AG04450 (cell line): ENCODE measurements around the gene DHCR7. TPM values are rescaled to one million over a fixed set of nuclear protein-coding genes. Genes with fewer than 3 reads are reported as not detected.

Experiments
- CTCF ChIA-PET: fragments of 300-600, 350-600 bp; formaldehyde crosslinking; extraction: SDS; loops from one replicate; lab custom pipeline; 2022; ENCODE audit warnings: antibody characterized with exemption, inconsistent platforms; lab: Charles Lee
- POLR2A ChIA-PET: fragments of 350-600 bp; formaldehyde crosslinking; extraction: SDS; loops from one replicate; lab custom pipeline; 2021; ENCODE audit warnings: antibody characterized with exemption, inconsistent platforms; lab: Yijun Ruan, JAX
- DNase-seq: peaks from one replicate; pipeline ENCODE4 v3.0.0-alpha.2; 2011; ENCODE audit warnings: low read depth, low spot score
- H3K27ac ChIP-seq: one replicate; pipeline ENCODE4 v1.5.1; 2012; ENCODE audit warnings: low read depth, low read length, control low read depth
- H3K27me3 ChIP-seq: one replicate; pipeline ENCODE4 v1.6.0; 2012; ENCODE audit warnings: low read length; ENCODE audit not compliant: control insufficient read depth, insufficient read depth
- H3K4me3 ChIP-seq: 2 replicates; pipeline ENCODE4 v1.5.1; 2011; ENCODE audit warnings: mild to moderate bottlenecking, low read depth, low read length, control low read depth
- H3K9me3 ChIP-seq: 2 replicates; pipeline ENCODE4 v1.5.1; 2012; ENCODE audit warnings: low read length; ENCODE audit not compliant: control insufficient read depth, insufficient read depth
- polyA plus RNA-seq: library from polyadenylated mRNA; depleted of rRNA; stranded (reverse); fragments of >200 nt; gene quantifications from 2 replicates; pipeline ENCODE4 v1.2.3, GENCODE V29; 2011
- TF ChIP-seq, protein P1 (sequence below): IDR thresholded peaks from 2 replicates; pipeline ENCODE4 v1.5.1; 2011; ENCODE audit warnings: low read depth, low read length, control low read depth, inconsistent platforms

Gene DHCR7
- polyA plus RNA-seq, 1 experiment, result 40.2 TPM

DNA sequence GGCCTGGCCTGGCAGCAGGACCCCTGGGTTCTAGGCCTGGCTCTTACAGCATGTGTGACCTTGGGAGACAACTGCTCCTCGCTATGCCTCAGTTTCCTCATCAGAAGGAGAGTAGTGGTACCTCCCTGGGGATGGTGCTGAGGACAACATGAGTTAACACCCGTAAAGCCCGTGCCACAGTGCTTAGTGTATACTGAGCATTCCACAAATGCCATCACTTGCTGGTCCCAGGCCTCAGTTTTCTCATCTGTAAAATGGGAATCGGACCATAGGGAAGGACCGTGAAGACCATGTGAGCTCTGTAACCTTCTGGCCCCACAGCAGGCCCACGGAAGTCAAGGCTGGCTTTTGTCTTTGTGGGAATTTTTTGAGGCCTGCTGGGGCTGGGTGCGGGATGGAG is 52.4 kb downstream of the DHCR7 start:
- peaks cover 5% of the 10 kb centered on the region for H3K27me3 ChIP-seq
- no peaks in the 10 kb centered on the region; the same call in 1 of the 2 replicates for H3K9me3 ChIP-seq
- H3K27ac ChIP-seq, result no peak overlapping the region
- ChIA-PET POLR2A (no interaction called here), CTCF (no interaction called here)
- TF ChIP-seq, protein P1, sequence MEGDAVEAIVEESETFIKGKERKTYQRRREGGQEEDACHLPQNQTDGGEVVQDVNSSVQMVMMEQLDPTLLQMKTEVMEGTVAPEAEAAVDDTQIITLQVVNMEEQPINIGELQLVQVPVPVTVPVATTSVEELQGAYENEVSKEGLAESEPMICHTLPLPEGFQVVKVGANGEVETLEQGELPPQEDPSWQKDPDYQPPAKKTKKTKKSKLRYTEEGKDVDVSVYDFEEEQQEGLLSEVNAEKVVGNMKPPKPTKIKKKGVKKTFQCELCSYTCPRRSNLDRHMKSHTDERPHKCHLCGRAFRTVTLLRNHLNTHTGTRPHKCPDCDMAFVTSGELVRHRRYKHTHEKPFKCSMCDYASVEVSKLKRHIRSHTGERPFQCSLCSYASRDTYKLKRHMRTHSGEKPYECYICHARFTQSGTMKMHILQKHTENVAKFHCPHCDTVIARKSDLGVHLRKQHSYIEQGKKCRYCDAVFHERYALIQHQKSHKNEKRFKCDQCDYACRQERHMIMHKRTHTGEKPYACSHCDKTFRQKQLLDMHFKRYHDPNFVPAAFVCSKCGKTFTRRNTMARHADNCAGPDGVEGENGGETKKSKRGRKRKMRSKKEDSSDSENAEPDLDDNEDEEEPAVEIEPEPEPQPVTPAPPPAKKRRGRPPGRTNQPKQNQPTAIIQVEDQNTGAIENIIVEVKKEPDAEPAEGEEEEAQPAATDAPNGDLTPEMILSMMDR, result no peak
- no peak for DNase-seq
- no peak overlapping the region for H3K4me3 ChIP-seq

DNA sequence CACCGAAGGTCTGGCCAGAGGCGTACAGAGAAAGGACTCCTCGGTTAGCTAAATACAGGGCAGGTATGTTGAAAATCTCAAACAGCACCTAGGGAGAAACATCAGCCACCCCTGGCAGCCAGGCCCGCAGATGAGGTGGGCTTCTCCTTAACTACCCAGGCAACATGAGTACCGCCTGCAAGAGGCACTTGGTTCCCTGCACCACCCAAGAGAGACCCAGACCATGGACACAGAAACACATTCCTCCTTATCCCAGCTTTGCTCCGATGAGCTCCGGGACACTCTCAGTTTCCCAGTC is 53.0 kb downstream of the DHCR7 start:
- POLR2A ChIA-PET, result no interaction called here
- Histone ChIP-seq H3K27ac (no peak overlapping the region), H3K4me3 (no peak overlapping the region), H3K27me3 (peaks cover 5% of the 10 kb centered on the region), H3K9me3 (no peaks in the 10 kb centered on the region; the same call in 1 of the 2 replicates)
- TF ChIP-seq, protein P1, result no peak
- DNase-seq, result no peak
- CTCF ChIA-PET, result no interaction called here

DNA sequence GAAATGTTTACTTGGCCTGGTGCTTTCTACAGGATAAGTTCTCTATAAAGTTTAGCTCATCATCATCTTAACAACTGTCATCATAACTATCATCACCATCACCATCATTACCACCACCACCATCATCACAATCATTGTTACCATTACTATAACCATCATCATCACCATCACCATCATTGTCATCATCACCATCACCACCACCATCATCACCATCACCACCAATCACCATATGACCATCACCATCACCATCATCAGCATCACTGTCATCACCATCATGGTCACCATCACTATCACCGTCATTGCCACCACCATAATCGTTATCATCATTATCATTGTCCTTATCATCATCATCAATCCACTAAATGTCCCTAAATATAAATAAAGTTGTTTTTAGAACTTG is 54.9 kb downstream of the DHCR7 start:
- no peaks in the 10 kb centered on the region; the same call in 1 of the 2 replicates for H3K9me3 ChIP-seq
- POLR2A ChIA-PET, result no interaction called here
- DNase-seq, result no peak
- H3K27ac ChIP-seq, result no peak overlapping the region
- TF ChIP-seq, protein P1, result no peak
- H3K4me3 ChIP-seq, result no peak overlapping the region
- CTCF ChIA-PET, result no interaction called here
- peaks cover 9% of the 10 kb centered on the region for H3K27me3 ChIP-seq

DNA sequence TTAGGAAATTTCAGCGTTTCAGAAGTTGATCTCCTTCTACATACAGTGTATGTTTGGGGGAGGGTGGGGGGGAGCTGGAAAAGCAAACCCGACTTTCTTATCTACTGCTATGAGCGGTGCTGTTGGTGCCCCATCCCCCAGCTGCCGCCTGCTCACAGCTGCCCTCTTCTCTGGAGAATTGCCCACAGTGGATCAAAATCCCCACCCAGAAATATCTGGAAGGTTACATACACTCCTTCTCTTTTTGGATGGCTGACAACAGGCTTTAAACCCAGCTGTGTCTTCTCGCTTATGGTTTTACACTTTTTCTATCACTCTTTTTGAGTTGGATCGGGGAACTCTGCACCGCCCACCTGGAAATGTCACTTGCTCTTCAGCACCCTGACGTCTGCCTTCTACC is 56.4 kb downstream of the DHCR7 start:
- Histone ChIP-seq H3K27me3 (peaks cover 12% of the 10 kb centered on the region), H3K27ac (no peak overlapping the region), H3K4me3 (no peak overlapping the region), H3K9me3 (peaks cover 6% of the 10 kb centered on the region)
- DNase-seq, result no peak
- ChIA-PET CTCF (no interaction called here), POLR2A (no interaction called here)
- TF ChIP-seq, protein P1, result no peak

DNA sequence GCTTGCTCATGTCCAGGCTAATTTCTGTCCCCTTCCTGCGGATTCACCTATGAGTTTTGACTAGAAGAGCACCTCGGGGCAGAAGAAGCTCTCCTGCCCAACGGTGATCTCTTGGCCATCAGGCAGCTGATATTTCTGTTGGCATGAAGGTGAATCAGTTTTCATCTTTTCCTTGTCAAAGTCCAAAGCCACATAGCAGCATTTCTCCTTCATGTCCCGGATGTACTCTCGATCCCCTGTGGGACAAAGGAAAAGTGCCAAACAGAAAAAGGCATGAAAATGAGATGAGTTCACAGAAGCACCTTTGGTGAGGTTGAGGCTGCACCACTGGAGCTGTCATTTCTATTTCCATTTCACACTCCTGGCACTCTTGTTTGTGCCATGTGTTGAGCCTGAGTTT is 56.8 kb downstream of the DHCR7 start:
- TF ChIP-seq, protein P1, result no peak
- Histone ChIP-seq H3K27ac (no peak overlapping the region), H3K27me3 (peaks cover 12% of the 10 kb centered on the region), H3K4me3 (no peak overlapping the region), H3K9me3 (peaks cover 7% of the 10 kb centered on the region)
- CTCF ChIA-PET, result no interaction called here
- no peak for DNase-seq
- POLR2A ChIA-PET, result no interaction called here
